ENCODE measurements around the gene FAM78A. TPM values are rescaled to one million over a fixed set of nuclear protein-coding genes. Genes with fewer than 3 reads are reported as not detected.

FAM78A gene
- total RNA-seq, 1 experiment from 2014 or later: 3.4 TPM

GRCh38 chr9:131239161-131239975 is 36.9 kb downstream of the FAM78A start (continued):
- TF ChIP-seq REST (IDR thresholded peaks at IDR 0.05; ENCODE audit: low read depth): no peak
- TF ChIP-seq ZFX (IDR thresholded peaks at IDR 0.05): no peak

- Histone ChIP-seq H3K9me2 (ENCODE audit: insufficient read depth) (no peaks in the 10 kb centered on the region), H3K9ac (ENCODE audit: low read length) (no peak overlapping the region), H3K36me3 (ENCODE audit: control insufficient read depth in 1 of 2, insufficient read depth in 2 of 2, low read length in 2 of 2) (peaks cover 3 to 6% of the 10 kb centered on the region in 2 experiments; a peak in 3 of 4 replicates), H3K27me3 (ENCODE audit: insufficient read depth, low read length) (no peaks in the 10 kb centered on the region), H2AFZ (ENCODE audit: low read depth, low read length, poor library complexity, severe bottlenecking) (no peak overlapping the region), H3K4me1 (ENCODE audit: control insufficient read depth in 1 of 2, insufficient read depth in 2 of 2, low read length in 2 of 2) (0 out of 4 replicates have a peak, but pooled peaks cover 0 to 3% of the 10 kb centered on the region in 2 experiments), H3K79me2 (ENCODE audit: insufficient read depth, low read length) (no peaks in the 10 kb centered on the region), H3K9me3 (ENCODE audit: control insufficient read depth in 1 of 2, insufficient read depth in 1 of 2, low read depth in 1 of 2, low read length in 2 of 2) (no peaks in the 10 kb centered on the region), H3K4me3 (replicated peaks in 1 of 2; ENCODE audit: low read depth in 1 of 2, low read length in 2 of 2) (no peak overlapping the region), H3K27ac (ENCODE audit: low read depth, low read length) (no peak overlapping the region), H3K4me2 (ENCODE audit: low read length) (no peak overlapping the region), H4K20me1 (ENCODE audit: insufficient read depth) (no peaks in the 10 kb centered on the region)
- DNase-seq (ENCODE audit: low read depth, low spot score): no peak
- intact Hi-C loops (cut with micrococcal nuclease): no loop called here
- POLR2A ChIA-PET: no interaction called here
- no peak for ATAC-seq
- no TSS peak for BruUV-seq (replicated peaks)
- RAD21 ChIA-PET (ENCODE audit: low non-redundant PET in 1 of 2, low total read pairs in 2 of 2, uncharacterized antibody in 2 of 2, unreplicated experiment in 2 of 2): no interaction called here
- CTCF ChIA-PET: no interaction called here
- TF ChIP-seq ATF3 (IDR thresholded peaks at IDR 0.05) (no peak), JUND (IDR thresholded peaks at IDR 0.05) (no peak), REST (IDR thresholded peaks at IDR 0.05; ENCODE audit: low read depth) (no peak), SIN3A (IDR thresholded peaks at IDR 0.05; ENCODE audit: low read depth) (no peak), SP1 (IDR thresholded peaks at IDR 0.05; ENCODE audit: low read depth) (no peak), SRF (IDR thresholded peaks at IDR 0.05; ENCODE audit: low read depth) (no peak), ZNF274 (IDR thresholded peaks at IDR 0.05; ENCODE audit: low read depth, low read length) (no peak), TCF7L2 (IDR thresholded peaks at IDR 0.05; ENCODE audit: borderline replicate concordance, extremely low read depth, insufficient read depth, insufficient read length) (no peak), EZH2 (IDR thresholded peaks at IDR 0.05) (no peak), MAX (IDR thresholded peaks at IDR 0.05) (no peak), CTCF (IDR thresholded peaks at IDR 0.05 in 2 of 3, conservative IDR thresholded peaks at IDR 0.05 in 1 of 3; ENCODE audit: borderline replicate concordance in 1 of 3, insufficient read depth in 1 of 3, low read depth in 2 of 3, low read length in 2 of 3) (no peak), RAD21 (IDR thresholded peaks at IDR 0.05; ENCODE audit: low read depth) (no peak)
Measured at GRCh38 chr9:131238402-131239021, 37.8 kb downstream of the FAM78A start.

Measured in HCT116 (cell line).